ENCODE data around the gene CDKN2B-AS1. TPM values are rescaled to one million over a fixed set of nuclear protein-coding genes. Genes with fewer than 3 reads are reported as not detected.

CDKN2B-AS1 gene
- total RNA-seq, 2 donors from 2014 or later, result not detected

DNA sequence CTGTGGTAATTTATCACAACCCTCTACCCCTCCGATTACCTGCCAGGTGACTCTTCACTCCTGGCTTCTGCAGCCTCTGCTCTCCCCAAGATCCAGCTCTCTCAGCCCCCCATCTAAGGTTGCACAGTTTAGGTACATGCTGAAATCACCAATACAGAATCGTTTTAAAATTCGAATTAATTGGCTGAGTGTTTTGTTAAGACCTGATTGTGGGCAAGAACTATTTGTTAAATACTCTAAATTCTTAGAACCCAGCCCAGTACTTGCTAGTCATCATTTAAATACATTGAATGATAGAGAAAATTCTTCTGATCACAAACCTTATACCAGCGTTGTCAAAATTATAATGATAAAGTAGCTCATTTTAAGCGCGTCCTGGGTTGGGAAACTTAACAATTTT lies 162.0 kb downstream of the CDKN2B-AS1 start:
- ATAC-seq (ENCODE audit: insufficient number of reproducible peaks, low FRiP score, low read depth) (no peak), DNase-seq (ENCODE audit: low spot score) (no peak)
- Histone ChIP-seq H3K9me3 (no peaks in the 10 kb centered on the region), H3K4me3 (no peak overlapping the region), H3K36me3 (no peaks in the 10 kb centered on the region), H3K27me3 (replicated peaks; ENCODE audit: insufficient read depth) (no peaks in the 10 kb centered on the region), H3K27ac (no peak overlapping the region), H3K4me1 (ENCODE audit: control insufficient read depth in 1 of 2, low read depth in 2 of 2) (no peaks in the 10 kb centered on the region)
- TF ChIP-seq, protein P1, sequence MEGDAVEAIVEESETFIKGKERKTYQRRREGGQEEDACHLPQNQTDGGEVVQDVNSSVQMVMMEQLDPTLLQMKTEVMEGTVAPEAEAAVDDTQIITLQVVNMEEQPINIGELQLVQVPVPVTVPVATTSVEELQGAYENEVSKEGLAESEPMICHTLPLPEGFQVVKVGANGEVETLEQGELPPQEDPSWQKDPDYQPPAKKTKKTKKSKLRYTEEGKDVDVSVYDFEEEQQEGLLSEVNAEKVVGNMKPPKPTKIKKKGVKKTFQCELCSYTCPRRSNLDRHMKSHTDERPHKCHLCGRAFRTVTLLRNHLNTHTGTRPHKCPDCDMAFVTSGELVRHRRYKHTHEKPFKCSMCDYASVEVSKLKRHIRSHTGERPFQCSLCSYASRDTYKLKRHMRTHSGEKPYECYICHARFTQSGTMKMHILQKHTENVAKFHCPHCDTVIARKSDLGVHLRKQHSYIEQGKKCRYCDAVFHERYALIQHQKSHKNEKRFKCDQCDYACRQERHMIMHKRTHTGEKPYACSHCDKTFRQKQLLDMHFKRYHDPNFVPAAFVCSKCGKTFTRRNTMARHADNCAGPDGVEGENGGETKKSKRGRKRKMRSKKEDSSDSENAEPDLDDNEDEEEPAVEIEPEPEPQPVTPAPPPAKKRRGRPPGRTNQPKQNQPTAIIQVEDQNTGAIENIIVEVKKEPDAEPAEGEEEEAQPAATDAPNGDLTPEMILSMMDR (IDR thresholded peaks at IDR 0.05), result no peak

DNA sequence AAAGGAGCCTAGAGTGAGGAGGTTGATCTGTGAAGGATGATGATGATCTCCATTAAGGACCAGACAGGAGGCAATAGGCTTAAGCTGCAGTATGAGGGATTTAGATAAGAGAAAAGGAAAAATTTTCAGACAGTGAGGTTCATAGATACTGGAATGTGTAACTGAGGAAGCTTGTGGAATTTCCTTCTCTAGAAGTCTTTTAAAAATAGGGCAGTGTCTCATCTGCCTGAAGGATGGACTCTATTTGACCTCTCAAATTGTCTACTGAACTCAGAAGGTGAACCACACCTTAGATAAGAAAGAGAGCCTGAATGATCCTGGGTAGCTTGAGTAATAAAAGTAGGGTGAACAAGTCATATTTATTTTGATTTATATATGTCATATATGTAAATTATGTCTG lies 162.7 kb downstream of the CDKN2B-AS1 start:
- Histone ChIP-seq H3K27me3 (replicated peaks; ENCODE audit: insufficient read depth) (no peaks in the 10 kb centered on the region), H3K9me3 (no peaks in the 10 kb centered on the region), H3K4me1 (ENCODE audit: control insufficient read depth in 1 of 2, low read depth in 2 of 2) (no peaks in the 10 kb centered on the region), H3K4me3 (no peak overlapping the region), H3K27ac (no peak overlapping the region), H3K36me3 (no peaks in the 10 kb centered on the region)
- ATAC-seq (ENCODE audit: insufficient number of reproducible peaks, low FRiP score, low read depth) (no peak), DNase-seq (ENCODE audit: low spot score) (no peak)
- TF ChIP-seq, protein P1 (IDR thresholded peaks at IDR 0.05), result no peak

DNA sequence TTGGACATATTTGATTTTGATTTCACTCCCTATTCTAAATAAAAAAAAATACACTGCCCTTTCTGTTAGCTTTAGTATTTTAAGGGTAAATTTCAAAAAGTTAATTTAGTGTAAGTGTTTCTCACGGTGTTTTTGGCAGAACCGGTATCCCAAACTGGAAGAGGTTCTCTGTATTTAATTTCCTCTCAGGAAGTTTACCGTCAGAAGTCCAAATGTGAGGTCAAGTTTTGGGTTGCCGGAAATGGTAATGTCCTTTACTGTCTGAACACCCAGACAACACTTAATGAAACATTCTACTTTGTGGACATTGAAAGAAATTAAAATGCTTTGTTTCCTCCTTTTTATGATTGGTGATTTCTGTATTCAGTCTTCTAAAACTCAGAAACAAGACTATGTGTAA lies 163.2 kb downstream of the CDKN2B-AS1 start:
- ATAC-seq (ENCODE audit: insufficient number of reproducible peaks, low FRiP score, low read depth) (no peak), DNase-seq (ENCODE audit: low spot score) (no peak)
- Histone ChIP-seq H3K4me1 (ENCODE audit: control insufficient read depth in 1 of 2, low read depth in 2 of 2) (no peaks in the 10 kb centered on the region), H3K4me3 (no peak overlapping the region), H3K36me3 (no peaks in the 10 kb centered on the region), H3K27ac (no peak overlapping the region), H3K9me3 (no peaks in the 10 kb centered on the region), H3K27me3 (replicated peaks; ENCODE audit: insufficient read depth) (no peaks in the 10 kb centered on the region)
- TF ChIP-seq, protein P1 (IDR thresholded peaks at IDR 0.05), result no peak

DNA sequence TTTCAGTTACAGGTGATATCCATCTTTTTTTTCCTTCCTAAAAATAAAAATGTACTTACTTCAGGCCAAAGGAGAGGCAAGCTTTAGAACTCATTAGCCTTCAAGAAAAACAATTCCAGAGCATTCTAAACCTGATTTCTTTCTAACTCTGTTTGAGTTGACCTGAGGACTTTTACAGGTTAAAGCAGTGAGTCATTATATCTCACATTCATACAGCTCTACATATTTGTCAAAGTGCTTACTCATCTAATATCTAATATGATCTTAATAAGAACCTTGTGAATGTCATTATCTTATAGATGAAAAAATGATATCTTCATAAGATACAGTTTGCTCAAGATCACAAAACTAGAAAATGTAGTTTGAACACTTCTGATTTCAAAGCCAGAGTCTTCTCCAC lies 163.7 kb downstream of the CDKN2B-AS1 start:
- TF ChIP-seq, protein P1 (IDR thresholded peaks at IDR 0.05), result no peak
- H3K27me3 ChIP-seq (replicated peaks; ENCODE audit: insufficient read depth), result no peaks in the 10 kb centered on the region
- no peak overlapping the region for H3K4me3 ChIP-seq
- no peaks in the 10 kb centered on the region for H3K36me3 ChIP-seq
- ATAC-seq (ENCODE audit: insufficient number of reproducible peaks, low FRiP score, low read depth), result no peak
- no peaks in the 10 kb centered on the region for H3K4me1 ChIP-seq (ENCODE audit: control insufficient read depth in 1 of 2, low read depth in 2 of 2)
- no peak overlapping the region for H3K27ac ChIP-seq
- no peak for DNase-seq (ENCODE audit: low spot score)
- no peaks in the 10 kb centered on the region for H3K9me3 ChIP-seq

DNA sequence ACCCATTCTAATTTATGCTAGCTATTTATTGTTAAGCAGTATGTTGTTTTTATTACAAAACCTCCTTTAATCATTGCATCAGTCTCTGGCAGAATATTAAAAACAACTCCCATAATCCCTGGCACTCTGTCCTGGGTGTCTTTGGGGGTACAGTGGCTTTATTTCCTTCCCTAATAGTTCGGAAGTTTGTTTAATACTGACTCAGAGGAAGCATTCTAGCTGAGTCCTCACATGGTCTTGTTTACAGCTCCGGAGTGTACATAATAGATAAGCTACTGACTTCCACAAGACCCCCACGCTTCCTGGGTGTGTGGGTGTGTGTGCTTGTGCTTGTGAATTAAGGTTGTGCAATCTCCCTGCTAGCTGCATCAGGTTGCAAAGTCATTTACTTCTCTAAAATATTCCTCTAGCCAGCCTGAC lies 164.3 kb downstream of the CDKN2B-AS1 start:
- no peaks in the 10 kb centered on the region for H3K27me3 ChIP-seq (replicated peaks; ENCODE audit: insufficient read depth)
- H3K27ac ChIP-seq, result no peak overlapping the region
- H3K36me3 ChIP-seq, result no peaks in the 10 kb centered on the region
- H3K4me3 ChIP-seq, result no peak overlapping the region
- no peaks in the 10 kb centered on the region for H3K9me3 ChIP-seq
- ATAC-seq (ENCODE audit: insufficient number of reproducible peaks, low FRiP score, low read depth), result no peak
- no peaks in the 10 kb centered on the region for H3K4me1 ChIP-seq (ENCODE audit: control insufficient read depth in 1 of 2, low read depth in 2 of 2)
- TF ChIP-seq, protein P1 (IDR thresholded peaks at IDR 0.05), result no peak
- no peak for DNase-seq (ENCODE audit: low spot score)

Data from thoracic aorta (tissue), 2 donors.